Astrocyte (in vitro differentiated cells and primary cell): ENCODE results near the gene ALPL.

Source experiments
- CTCF ChIP-seq: IDR thresholded peaks from 2 replicates; pipeline ENCODE4 v1.5.1; 2011; ENCODE audit warnings: low read depth, mild to moderate bottlenecking, inconsistent platforms, low read length, moderate library complexity; ENCODE audit not compliant: insufficient read depth
- EZH2 ChIP-seq: IDR thresholded peaks from 2 replicates; pipeline ENCODE4 v1.6.1; 2012; ENCODE audit warnings: mild to moderate bottlenecking, low read length, inconsistent platforms; ENCODE audit not compliant: insufficient read depth

GRCh38 chr1:21599402-21599801, 90.2 kb downstream of the ALPL start:
- TF ChIP-seq CTCF, result no peak
- no peak for TF ChIP-seq EZH2
